HG03432 (cell line): Measurements from ENCODE around the gene DDX56.

Experiments used
- ATAC-seq: cut with Tn5 transposase; IDR thresholded peaks from one replicate; pipeline ENCODE4 v1.9.1; 2021; ENCODE audit warnings: mild to moderate bottlenecking, moderate library complexity; ENCODE audit not compliant: unreplicated experiment

Gene DDX56

DNA sequence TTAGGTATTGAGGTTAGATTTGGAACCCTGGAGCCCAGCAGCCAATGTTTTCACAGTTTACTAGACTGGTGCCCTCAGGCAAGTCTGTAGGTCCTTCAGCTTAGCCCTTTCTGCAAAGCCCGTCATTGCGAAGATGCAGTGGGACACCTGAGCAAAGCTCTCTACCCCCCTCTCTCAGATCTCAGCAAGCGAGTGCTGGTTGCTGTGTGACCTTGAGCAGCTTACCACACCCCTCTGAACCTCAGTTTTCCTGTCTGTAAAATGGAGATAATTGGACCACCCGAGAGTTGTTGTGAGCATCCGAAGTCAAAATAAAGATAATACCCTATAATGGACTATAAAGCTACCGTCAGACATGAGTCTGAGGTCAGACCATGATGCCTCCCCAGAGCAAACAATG is 36.3 kb downstream of the DDX56 start:
- no peak for ATAC-seq

- no peak for ATAC-seq
Observed at GRCh38 chr7:44536090-44536489, 37.6 kb downstream of the DDX56 start.

GRCh38 chr7:44535348-44536064 is 38.2 kb downstream of the DDX56 start:
- ATAC-seq = no peak

DNA sequence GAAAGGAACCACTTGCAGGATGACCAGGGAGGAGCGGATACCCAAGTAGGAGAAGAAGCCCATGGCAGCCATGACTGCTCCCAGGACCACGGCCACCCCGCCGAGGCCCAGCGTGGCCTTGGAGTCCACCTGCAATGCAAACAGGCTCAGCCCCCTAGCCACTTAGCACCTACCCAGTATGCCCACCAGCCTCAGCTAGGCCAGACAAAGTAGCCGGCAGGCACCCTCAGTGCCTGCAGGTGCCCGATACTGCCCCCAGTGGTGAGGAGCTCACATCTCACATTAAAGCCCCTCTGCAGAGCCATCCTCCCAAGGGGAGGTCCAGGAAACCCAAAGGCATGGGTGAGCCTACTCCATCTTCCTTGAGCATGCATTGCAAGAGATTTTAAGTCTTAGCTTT is 39.2 kb downstream of the DDX56 start:
- no peak for ATAC-seq

GRCh38 chr7:44534087-44534486 is 39.6 kb downstream of the DDX56 start:
- no peak for ATAC-seq

DNA sequence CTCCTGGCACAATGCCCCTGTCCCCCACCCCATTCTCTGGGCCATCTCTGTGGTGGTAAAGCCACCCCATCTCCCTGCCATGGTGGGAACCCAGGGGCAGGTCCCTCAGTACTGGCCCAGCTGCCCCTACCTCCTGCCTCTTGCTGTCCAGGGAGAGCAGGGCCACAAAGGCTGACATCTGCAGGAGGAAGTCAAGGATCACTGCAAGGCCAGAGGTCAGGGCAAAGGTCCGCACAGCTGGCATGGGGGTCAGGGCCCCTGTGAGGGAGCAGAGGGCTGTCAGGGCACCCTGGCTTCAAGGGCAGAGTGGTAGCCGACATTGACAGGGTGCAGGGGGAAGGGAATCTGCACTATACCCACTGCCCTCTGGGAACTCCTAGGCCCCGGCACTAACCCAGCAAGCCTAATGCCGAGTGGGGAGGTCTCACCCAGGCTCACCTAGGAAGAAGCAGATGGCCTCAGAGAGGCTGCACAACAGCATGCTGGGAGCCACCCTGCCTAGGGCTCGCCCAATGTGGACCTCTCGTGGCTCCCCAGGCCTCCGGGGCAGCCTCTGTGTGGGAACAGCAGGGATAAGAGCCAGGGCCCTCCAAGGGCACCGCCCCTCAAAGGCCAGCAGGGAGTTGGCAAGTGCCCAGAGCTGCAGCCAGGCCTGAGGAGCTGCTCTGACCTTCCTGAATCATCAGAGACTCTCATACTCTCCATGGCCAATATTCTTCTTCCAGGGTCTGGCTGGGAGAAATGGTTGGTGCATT is 40.2 kb downstream of the DDX56 start:
- no peak for ATAC-seq

DNA sequence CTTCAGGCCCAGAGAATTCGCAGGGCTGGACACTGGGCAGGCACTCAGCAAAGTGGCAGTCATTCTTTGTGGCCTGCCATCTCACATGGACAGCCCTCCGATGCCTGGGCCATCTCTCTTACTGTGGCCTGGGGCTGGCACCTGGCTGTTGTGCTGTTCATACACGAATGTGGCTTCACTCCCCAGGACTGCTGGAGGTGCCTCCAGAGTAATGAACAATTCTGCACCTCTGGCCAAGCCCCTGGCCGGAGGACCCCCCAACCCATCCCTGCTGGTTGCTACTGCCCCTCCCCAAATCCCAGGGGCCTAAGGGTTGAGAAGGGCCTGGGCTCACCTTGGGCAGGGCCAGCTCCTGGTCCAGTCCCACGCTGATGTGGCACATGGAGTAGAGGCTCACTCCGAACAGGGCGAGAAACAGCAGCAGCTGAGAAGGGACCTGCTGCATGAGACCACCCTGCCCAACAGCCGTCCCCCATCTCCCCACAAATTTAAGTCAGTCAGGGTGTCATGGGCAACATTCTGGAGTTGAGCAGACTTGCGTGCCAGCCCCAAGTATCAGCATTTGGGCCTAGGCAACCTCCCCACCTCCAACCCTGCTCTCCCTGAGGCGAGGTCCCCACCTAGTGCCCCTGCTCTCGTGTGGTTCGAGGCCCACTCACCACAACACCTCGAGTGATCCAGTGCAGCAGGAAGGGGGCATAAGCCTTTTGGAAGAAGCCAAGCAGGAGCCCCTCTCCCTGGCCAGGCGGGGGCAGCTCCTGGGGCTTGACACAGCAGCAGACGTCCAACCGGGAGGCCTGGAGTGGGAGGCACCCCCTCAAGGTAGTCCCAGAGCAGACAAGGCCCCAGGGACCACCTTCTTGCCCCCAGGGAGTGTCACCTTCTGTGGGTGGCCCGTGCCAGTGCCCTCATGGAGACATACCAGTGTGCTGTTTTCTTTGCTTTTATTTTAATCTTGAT is 42.0 kb downstream of the DDX56 start:
- no peak for ATAC-seq

DNA sequence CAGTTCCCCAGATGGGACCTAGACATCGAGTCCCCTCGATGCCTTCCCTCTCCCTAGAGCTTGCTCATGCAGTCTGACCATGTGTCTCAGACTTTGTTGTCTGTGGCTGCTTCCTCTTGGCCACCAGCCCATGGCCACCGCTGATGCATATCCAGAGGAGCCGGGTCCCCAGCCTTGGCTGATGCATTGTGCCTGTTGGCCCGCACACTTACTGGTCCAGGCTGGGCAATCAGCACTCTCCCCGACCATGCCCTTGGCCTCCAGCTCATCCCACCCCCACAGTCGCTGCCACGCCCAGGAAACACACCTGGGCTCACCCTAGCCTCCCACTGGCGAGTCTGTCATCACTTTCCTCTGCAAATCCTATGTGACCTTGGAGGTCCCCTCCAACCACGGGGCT is 42.7 kb downstream of the DDX56 start:
- ATAC-seq = no peak

DNA sequence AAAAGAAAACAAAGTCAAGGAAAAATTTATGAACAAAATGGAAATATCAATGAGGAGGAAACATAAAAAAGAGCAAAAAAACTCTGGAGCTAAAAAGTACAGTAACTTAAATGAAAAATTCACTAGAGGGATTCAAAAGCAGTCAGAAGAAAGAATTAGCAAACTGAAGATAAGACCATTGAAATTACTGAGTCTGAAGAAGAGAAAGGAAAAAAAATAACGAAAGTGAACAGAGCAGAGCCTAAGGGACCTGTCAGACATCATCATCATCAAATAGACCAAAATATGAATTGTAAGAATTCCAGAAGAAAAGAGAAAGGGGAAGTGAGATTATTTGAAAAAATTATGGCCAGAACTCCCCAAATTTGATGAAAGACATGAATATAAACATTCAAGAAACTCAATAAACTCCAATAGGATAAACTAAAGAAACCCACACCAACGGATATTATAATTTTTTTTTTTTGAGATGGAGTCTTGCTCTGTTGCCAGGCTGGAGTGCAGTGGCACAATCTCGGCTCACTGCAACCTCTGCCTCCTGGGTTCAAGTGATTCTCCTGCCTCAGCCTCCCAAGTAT is 48.8 kb downstream of the DDX56 start:
- no peak for ATAC-seq

- ATAC-seq = no peak
Observed at GRCh38 chr7:44522315-44522714, 51.4 kb downstream of the DDX56 start.

- no peak for ATAC-seq
Observed at GRCh38 chr7:44521347-44522095, 52.2 kb downstream of the DDX56 start.

DNA sequence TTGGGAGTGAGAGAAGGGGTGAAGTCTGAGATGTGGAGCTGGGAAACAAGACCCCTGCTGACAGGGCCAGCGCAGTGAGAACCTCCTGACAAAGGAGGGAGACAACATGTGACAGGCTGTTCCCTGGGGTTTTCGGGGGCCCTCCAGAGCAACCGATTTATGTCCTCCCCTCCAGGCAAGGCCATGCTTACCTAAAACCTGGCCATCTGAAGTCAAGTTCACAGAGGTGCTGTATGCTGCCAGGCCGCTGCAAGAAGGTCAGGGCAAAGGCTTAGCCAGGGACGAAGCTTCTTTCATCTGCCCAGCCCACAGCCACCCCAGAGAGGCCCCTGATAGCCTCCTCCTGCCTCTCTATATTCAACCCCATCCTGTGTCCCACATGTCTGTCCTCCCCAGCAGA is 53.1 kb downstream of the DDX56 start:
- no peak for ATAC-seq

- ATAC-seq = no peak
Observed at GRCh38 chr7:44519546-44519945, 54.2 kb downstream of the DDX56 start.

GRCh38 chr7:44518761-44519160 is 54.9 kb downstream of the DDX56 start:
- no peak for ATAC-seq

DNA sequence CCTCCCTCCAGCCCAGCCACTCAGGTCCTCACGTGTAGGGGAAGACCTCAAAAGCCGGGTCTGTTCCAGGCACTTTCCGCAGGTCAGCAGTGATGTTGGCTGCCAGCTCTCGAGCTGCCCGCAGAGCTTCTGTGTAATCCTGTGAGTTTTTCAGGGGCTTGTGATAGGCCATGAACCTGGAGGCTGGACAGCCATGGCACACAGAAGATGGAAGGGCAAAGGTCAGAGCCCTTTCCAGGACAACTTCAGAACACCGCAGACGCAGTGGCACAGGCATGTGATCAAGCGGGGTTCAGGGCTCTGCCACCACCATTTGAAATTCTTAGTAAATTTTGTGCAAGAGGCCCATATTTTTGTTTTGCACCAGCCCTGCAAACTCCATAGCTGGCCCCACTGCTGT is 56.5 kb downstream of the DDX56 start:
- ATAC-seq = no peak
